ENCODE data around the gene KDM4C.

DNA sequence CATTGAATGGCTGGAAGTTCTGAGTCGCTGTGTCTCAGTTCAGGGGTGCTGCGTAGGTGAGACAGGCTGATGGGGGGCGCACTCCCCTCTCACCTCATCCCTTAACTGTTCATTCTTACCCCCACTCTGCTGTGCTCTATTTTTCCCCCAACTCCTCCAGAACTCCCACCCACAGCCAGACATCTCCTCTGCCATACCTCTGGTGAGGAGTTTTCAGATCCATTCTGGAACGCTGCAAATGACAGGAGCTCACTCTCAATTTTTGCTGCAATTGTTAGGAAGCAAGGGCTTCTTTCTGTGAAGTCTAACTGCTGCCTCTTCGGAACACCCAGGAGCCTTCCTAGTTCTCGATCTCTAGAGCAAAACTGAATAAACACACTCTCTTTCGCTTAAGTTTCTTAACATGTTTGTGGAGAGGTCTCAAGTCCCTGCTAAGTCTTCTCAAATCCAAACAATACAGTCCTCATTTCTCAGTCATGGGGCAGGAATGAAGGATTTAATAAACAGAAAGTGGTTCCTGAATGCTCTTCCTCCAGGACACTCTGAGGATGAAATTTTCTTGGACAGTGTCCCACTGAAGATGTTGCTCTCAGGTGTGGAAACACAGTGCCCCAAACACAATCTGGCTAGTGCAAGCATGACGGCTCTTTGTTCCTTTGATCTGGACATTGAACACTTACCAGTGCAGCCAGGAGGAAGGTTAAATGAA, 387.7 kb downstream of the KDM4C start:
- TF ChIP-seq, protein P1, sequence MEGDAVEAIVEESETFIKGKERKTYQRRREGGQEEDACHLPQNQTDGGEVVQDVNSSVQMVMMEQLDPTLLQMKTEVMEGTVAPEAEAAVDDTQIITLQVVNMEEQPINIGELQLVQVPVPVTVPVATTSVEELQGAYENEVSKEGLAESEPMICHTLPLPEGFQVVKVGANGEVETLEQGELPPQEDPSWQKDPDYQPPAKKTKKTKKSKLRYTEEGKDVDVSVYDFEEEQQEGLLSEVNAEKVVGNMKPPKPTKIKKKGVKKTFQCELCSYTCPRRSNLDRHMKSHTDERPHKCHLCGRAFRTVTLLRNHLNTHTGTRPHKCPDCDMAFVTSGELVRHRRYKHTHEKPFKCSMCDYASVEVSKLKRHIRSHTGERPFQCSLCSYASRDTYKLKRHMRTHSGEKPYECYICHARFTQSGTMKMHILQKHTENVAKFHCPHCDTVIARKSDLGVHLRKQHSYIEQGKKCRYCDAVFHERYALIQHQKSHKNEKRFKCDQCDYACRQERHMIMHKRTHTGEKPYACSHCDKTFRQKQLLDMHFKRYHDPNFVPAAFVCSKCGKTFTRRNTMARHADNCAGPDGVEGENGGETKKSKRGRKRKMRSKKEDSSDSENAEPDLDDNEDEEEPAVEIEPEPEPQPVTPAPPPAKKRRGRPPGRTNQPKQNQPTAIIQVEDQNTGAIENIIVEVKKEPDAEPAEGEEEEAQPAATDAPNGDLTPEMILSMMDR (IDR thresholded peaks at IDR 0.05; ENCODE audit: insufficient read depth, low read length, poor library complexity, severe bottlenecking), result no peak
- TF ChIP-seq EZH2phosphoT487 (conservative IDR thresholded peaks at IDR 0.05; ENCODE audit: low read length), result no peak

Measured in SU-DHL-6 (cell line).